HK-2 (cell line): Measurements from ENCODE around the gene MGAT3.

ENCODE experiments used
- DNase-seq: peaks from one replicate; pipeline ENCODE4 v3.0.0-alpha.2; 2018; ENCODE audit not compliant: unreplicated experiment

Gene MGAT3

GRCh38 chr22:39428597-39429071 is 28.2 kb upstream of the MGAT3 start:
- no peak for DNase-seq

- no peak for DNase-seq
These were observed 27.6 kb upstream of the MGAT3 start for GRCh38 chr22:39429186-39429585.

- DNase-seq: no peak
These were observed 26.8 kb upstream of the MGAT3 start for GRCh38 chr22:39429916-39430575.

GRCh38 chr22:39430576-39431150 is 26.1 kb upstream of the MGAT3 start:
- no peak for DNase-seq

GRCh38 chr22:39431216-39431801 is 25.5 kb upstream of the MGAT3 start:
- DNase-seq: no peak

- no peak for DNase-seq
These were observed 25.0 kb upstream of the MGAT3 start for GRCh38 chr22:39431821-39432251.

- no peak for DNase-seq
These were observed 24.4 kb upstream of the MGAT3 start for GRCh38 chr22:39432361-39432811.

- no peak for DNase-seq
These were observed 23.2 kb upstream of the MGAT3 start for GRCh38 chr22:39433476-39434242.

GRCh38 chr22:39434243-39434653 is 22.6 kb upstream of the MGAT3 start:
- DNase-seq: no peak

- DNase-seq: no peak
These were observed 22.1 kb upstream of the MGAT3 start for GRCh38 chr22:39434721-39435120.

GRCh38 chr22:39435616-39436015 is 21.2 kb upstream of the MGAT3 start:
- DNase-seq: no peak

GRCh38 chr22:39437791-39438704 is 18.8 kb upstream of the MGAT3 start:
- DNase-seq: no peak

GRCh38 chr22:39439170-39439569 is 17.6 kb upstream of the MGAT3 start:
- DNase-seq: no peak

- DNase-seq: no peak
These were observed 13.4 kb upstream of the MGAT3 start for GRCh38 chr22:39443398-39443797.

- DNase-seq: no peak
These were observed 12.5 kb upstream of the MGAT3 start for GRCh38 chr22:39444247-39444800.

- DNase-seq: no peak
These were observed 11.8 kb upstream of the MGAT3 start for GRCh38 chr22:39444937-39445465.

- no peak for DNase-seq
These were observed 11.1 kb upstream of the MGAT3 start for GRCh38 chr22:39445678-39446077.

- DNase-seq: no peak
These were observed 10.5 kb upstream of the MGAT3 start for GRCh38 chr22:39446239-39446721.

- DNase-seq: no peak
These were observed 8.4 kb upstream of the MGAT3 start for GRCh38 chr22:39448205-39449054.

- no peak for DNase-seq
These were observed 7.1 kb upstream of the MGAT3 start for GRCh38 chr22:39449708-39450107.
